HG03342 (cell line): ENCODE data around the gene SMC1A.
"Not testable (repeated sequence)": the region's sequence is repeated elsewhere in the genome, so short reads cannot be mapped to it uniquely, and the experiment has no call there.

Source experiments
- ATAC-seq: cut with Tn5 transposase; IDR thresholded peaks from one replicate; pipeline ENCODE4 v1.9.1; 2021; ENCODE audit warnings: mild to moderate bottlenecking, moderate library complexity; ENCODE audit not compliant: unreplicated experiment

The SMC1A gene

DNA sequence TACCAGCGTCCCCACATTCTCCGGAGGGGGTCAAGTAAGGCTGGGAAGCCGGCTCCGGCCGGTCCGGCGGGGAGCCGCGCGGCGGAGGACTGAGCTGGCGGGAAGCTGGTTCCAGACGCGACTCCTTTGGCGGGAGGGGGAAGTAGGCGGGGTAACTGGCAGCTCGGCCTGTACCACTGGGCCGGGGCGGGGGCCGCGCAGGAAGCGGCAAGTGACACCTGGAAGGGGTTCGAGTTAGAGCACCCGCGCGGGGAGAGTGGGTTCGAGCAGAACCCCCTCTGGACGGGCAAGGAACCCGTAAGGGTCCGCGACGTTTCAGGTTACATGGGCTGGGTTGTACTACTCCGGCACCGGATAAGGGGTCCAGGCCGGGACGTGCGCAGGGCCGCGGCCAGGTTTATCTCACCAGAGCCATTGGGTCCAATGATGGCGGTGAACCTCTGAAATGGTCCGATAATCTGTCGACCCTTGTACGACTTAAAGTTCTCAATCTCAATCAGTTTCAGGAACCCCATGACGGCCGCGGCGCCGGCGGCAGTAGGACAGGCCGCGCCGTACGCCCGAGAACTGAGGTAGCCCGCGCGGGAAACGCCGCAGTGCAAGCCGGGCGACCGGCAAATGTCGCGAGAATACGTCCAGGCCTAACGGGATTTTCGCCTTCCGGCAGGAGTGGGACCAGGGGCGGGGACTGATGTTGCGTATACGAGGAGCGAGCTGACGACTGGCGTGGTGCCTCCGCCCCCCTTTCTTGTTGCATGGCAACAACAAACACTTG is at the start of gene SMC1A:
TSS of gene SMC1A (minus strand) at position 569 of the 775 bp plus-strand sequence. CDS start at position 515, 54 bp downstream.
- ATAC-seq: peak; percentile 93

DNA sequence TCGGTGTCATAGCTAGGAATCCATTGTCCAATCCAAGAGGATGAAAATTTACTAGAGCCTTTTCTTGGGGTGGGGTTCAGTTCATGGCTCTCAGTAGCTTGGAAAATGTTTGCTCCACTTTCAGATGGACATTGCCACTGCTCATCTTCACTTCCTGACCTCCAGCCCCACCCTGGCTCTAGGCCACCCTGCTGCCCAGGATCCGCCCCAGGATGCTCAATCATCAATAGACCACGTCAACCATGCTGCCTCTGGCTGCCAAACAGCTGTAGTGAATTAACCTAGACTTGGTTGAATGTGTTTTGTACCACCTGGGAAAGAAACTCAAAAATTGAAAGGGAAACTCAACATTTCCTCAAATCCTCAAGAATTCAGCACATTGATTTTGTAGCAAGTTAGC is 48.9 kb upstream of the SMC1A start:
- ATAC-seq: no peak

GRCh38 chrX:53468659-53469058 is 46.2 kb upstream of the SMC1A start:
- ATAC-seq: not testable (repeated sequence)

DNA sequence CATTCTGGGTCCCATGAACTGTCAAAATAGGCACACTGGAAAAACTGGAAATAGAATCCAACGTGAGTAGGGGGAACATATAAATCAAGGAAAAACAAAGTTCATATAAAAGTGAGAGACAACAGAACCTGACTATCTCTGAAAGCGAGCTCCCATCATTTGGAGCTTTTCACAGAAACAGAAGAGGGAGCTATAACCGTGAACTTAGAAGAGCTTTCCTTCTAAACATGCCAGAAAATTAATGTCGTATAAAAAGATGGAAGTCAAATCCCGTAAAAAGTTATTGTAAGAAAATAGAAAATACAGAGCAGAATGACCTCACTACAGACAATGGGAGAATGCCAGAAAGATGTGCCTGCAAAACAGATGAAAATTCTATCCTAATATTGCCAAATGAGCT is 35.6 kb upstream of the SMC1A start:
- ATAC-seq: no peak

DNA sequence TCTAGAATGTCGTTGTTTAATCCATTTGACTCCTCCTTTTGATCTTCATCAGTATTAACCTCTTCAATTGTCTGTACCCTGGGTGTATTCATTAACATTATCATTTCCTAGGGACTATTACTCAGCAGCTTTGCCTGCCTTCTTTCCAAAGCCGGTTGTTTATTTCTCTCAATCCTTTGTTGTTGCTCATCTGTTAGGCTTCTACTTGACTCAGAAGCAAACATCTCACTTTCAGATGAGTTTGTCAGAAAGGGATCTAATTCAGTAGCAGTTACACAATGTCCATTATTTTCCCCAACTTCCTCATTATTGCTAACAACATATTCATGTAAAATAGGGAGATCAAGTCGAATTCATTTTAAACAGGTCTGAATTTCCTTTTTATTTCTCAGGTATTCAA is 33.8 kb upstream of the SMC1A start:
- no peak for ATAC-seq

DNA sequence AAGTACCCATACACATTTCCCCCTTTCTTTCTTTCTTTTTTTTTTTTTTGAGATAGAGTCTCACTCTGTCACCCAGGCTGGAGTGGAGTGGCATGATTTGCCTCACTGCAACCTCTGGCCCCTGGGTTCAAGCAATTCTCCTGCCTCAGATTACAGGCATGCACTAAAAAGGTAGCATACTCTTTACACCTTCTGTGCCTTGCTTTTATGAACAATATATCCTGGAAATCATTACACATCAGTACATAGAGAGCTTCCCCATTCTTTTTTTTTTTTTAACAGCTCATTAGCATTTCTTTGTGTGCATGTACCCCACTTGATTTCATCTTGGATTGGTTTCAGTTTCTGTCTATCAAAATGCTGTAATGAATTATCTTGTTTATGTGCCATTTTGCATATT is 30.4 kb upstream of the SMC1A start:
- ATAC-seq: no peak

DNA sequence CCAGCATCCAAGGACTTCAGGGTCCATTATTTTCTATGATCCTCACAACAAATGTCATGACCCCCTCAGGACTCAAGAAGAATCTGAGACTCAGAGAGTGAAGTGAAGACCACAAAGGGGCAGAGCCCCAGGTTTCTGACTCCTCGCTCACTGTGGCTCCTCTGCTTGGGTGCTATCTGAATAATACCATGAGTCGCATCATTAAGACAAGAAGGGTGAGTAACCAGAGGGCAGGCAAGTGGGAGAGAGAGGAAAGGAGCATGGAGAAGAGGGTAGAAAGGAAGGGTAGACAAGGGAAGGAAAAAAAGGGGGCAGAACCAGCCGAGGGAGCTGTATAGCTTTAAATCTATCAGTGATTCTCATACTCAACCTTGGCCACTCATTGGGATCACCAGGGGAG is 27.2 kb upstream of the SMC1A start:
- no peak for ATAC-seq

- no peak for ATAC-seq
Observed at GRCh38 chrX:53447441-53447840, 25.0 kb upstream of the SMC1A start.

DNA sequence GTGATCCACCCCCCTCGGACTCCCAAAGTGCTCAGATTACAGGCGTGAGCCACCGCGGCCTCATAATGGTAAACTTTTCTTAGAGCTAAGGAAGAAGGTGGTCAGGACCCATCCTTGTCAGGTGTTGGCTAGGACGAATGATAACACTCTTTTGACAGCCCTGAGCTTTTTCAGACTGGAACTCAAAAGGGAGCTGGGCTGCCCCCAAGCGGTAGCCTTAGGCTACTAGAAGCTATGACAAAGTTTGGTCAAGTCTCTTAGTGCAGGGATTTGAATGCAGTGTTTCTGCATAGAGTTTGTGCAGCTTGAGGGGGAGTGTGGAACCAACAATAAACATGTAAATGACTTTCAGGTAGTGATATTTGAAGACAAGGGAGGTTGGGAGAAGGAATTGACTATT is 23.5 kb upstream of the SMC1A start:
- peak; percentile 59 for ATAC-seq

DNA sequence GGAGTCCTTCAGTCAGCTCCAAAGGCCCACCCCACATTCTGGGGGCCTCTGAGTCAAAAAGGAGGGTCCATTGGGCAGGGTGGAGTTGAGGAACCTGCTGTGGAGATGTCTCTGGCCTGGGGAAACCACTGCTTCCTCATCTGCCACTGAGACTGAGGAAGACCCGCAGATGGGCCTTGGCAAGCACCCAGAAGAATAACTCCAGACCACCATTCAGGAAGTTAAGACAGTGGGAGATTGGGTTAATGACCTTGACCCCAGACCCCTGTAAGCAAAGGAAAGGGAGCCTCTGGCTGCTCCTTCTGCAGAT is 19.8 kb upstream of the SMC1A start:
- ATAC-seq: no peak

GRCh38 chrX:53441531-53442321 is 19.3 kb upstream of the SMC1A start:
- ATAC-seq: peak; percentile 62

DNA sequence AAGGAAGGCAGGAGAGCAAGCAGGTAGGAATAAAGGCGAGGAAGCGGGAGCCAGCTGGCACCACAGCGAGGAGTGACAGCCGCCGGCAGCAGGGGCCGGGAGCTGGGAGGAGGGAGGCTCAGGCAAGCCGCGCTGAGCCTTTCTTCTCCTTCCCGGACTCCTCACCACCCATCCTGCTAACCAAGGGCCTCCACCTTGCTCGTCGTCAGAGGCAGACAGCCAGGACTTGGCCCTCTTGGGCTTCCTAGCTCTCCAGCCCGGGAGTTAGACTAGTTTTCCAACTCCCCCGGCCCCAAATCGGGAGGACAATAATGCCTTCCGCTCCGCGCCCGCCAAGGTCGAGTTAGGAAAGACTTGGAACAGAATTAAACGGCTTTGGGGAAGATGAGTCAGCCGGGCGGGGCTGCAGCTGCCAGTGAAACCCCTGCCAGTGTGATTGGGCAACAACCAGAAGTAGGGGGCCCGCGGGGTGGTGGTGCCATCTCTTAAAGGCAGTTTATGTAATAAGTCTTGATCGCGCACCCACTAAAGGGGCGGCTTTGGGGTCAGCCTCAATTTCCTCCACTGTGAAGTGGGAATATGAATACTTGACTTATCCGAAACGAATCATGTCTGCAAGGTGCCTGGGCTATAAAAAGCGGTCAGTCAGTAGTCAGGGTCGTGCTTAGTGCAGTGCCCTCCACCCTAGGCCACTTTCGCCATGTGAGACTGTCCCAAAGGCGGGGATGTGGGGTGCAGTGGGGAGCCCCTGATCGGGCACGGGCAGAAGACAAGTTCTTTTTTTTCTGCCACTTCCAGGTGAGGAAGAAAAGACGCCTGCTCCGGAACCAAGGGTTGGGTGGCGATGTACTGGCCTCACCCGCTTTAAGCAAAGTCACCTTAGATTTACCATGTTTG is 18.4 kb upstream of the SMC1A start:
- ATAC-seq: no peak

GRCh38 chrX:53440101-53440500 is 17.6 kb upstream of the SMC1A start:
- no peak for ATAC-seq

GRCh38 chrX:53438832-53439230 is 16.4 kb upstream of the SMC1A start:
- ATAC-seq: no peak

- no peak for ATAC-seq
Observed at GRCh38 chrX:53438174-53438831, 15.8 kb upstream of the SMC1A start.

- ATAC-seq: no peak
Observed at GRCh38 chrX:53437206-53437605, 14.8 kb upstream of the SMC1A start.

- peak; percentile 85 for ATAC-seq
Observed at GRCh38 chrX:53435997-53436396, 13.5 kb upstream of the SMC1A start.

DNA sequence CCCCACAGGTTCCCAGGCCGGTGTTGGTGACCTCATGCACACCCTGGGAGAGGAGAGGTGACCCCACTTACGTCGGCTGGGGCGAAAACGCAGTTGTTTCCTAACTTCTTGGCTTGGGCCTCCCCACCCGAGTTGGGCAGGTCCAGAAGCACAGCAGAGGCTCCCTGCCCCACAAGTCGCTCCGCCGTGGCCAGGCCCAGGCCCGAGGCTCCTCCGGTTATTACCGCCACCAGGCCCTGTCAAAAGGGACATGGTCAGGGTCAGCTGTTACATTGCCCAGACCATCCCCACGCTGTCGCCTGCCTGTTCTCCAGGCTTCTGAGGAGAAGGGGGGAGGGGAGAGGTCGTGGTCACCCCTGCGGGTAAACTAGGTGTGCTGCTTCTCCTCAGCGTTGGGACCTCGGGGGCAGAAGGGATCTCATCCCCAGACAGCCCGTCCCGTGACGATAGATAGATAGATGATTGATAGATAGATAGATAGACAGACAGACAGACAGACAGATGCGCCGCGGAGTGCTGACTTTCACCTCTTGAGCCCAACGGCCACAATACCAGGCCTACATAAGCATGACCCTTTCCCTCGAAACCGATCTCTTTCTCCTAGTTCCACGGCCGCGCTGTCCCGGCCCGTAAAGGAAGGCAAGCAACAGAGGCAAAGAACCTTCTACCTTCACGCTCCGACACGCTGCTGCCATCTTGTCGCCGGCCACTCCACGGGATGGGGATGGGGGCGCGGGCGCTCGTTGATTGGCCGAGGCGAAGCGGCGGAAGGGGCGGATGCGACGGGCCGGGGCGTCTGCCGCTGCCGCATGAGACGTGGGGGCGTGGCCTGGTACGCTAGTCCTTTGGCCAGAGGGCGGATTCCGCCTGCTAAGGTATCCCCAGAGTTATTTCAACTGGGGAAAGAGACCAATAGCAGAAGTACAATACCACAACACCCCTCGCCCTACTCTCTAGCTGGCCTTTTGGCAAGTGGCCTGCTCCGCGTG is 11.5 kb upstream of the SMC1A start, which contains the start of gene HSD17B10:
TSS of gene HSD17B10 (minus strand) at position 720 of the 989 bp plus-strand sequence. CDS start at position 695, 25 bp downstream.
- peak; percentile 92 for ATAC-seq

- no peak for ATAC-seq
Observed at GRCh38 chrX:53430231-53430630, 7.8 kb upstream of the SMC1A start.
